Measurements from ENCODE around the gene PPIH. TPM values are rescaled to one million over a fixed set of nuclear protein-coding genes. Genes with fewer than 3 reads are reported as not detected.

The PPIH gene
- total and polyA plus RNA-seq, 4 donors = 7.9 to 16.3 (median 13.0) TPM

GRCh38 chr1:42720868-42721267 lies 62.6 kb downstream of the PPIH start:
- WGBS = 62% methylated on average over 1 of the region's 1 CpG
- Histone ChIP-seq H3K36me3 (ENCODE audit: control insufficient read depth in 4 of 4, insufficient read depth in 3 of 4, low read depth in 1 of 4, low read length in 3 of 4) (peaks cover 0 to 3% (median under 1%) of the 10 kb centered on the region in 4 donors), H3K27ac (ENCODE audit: low read depth in 1 of 2, low read length in 2 of 2) (no peak overlapping the region), H3K4me1 (ENCODE audit: control insufficient read depth in 4 of 4, insufficient read depth in 4 of 4, low read length in 3 of 4) (peaks cover 0 to 4% (median 0%) of the 10 kb centered on the region in 4 donors), H3K9ac (ENCODE audit: low read depth in 1 of 2, low read length in 2 of 2) (no peak overlapping the region), H3K9me3 (ENCODE audit: control insufficient read depth in 4 of 4, low read length in 3 of 4) (no peaks in the 10 kb centered on the region), H3K4me3 (ENCODE audit: low read depth in 1 of 3, low read length in 3 of 3) (no peak overlapping the region), H3K27me3 (ENCODE audit: control insufficient read depth in 4 of 4, insufficient read depth in 4 of 4, low read length in 3 of 4) (no peaks in the 10 kb centered on the region)
- no peak for DNase-seq (ENCODE audit: low spot score)
- no peak for TF ChIP-seq RXRA (IDR thresholded peaks at IDR 0.05)
- TF ChIP-seq JUND (IDR thresholded peaks at IDR 0.05) = no peak
- no peak for TF ChIP-seq FOXA1 (IDR thresholded peaks at IDR 0.05)
- no peak for TF ChIP-seq HNF4A (conservative IDR thresholded peaks at IDR 0.05)
- no peak for TF ChIP-seq EGR1 (IDR thresholded peaks at IDR 0.05; ENCODE audit: low read depth in 2 of 2)
- no peak for TF ChIP-seq SP1 (IDR thresholded peaks at IDR 0.05)
- no peak for TF ChIP-seq NR2F2 (IDR thresholded peaks at IDR 0.05)
- TF ChIP-seq, protein P1, sequence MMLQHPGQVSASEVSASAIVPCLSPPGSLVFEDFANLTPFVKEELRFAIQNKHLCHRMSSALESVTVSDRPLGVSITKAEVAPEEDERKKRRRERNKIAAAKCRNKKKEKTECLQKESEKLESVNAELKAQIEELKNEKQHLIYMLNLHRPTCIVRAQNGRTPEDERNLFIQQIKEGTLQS (IDR thresholded peaks at IDR 0.05) = no peak
- TF ChIP-seq, protein P2, sequence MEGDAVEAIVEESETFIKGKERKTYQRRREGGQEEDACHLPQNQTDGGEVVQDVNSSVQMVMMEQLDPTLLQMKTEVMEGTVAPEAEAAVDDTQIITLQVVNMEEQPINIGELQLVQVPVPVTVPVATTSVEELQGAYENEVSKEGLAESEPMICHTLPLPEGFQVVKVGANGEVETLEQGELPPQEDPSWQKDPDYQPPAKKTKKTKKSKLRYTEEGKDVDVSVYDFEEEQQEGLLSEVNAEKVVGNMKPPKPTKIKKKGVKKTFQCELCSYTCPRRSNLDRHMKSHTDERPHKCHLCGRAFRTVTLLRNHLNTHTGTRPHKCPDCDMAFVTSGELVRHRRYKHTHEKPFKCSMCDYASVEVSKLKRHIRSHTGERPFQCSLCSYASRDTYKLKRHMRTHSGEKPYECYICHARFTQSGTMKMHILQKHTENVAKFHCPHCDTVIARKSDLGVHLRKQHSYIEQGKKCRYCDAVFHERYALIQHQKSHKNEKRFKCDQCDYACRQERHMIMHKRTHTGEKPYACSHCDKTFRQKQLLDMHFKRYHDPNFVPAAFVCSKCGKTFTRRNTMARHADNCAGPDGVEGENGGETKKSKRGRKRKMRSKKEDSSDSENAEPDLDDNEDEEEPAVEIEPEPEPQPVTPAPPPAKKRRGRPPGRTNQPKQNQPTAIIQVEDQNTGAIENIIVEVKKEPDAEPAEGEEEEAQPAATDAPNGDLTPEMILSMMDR (IDR thresholded peaks at IDR 0.05; ENCODE audit: low read depth, low read length, missing input control) = no peak
- no peak for TF ChIP-seq RAD21 (IDR thresholded peaks at IDR 0.05)
- TF ChIP-seq FOXA2 (IDR thresholded peaks at IDR 0.05) = no peak
- no peak for TF ChIP-seq HNF4G (IDR thresholded peaks at IDR 0.05)
- TF ChIP-seq, protein P3, sequence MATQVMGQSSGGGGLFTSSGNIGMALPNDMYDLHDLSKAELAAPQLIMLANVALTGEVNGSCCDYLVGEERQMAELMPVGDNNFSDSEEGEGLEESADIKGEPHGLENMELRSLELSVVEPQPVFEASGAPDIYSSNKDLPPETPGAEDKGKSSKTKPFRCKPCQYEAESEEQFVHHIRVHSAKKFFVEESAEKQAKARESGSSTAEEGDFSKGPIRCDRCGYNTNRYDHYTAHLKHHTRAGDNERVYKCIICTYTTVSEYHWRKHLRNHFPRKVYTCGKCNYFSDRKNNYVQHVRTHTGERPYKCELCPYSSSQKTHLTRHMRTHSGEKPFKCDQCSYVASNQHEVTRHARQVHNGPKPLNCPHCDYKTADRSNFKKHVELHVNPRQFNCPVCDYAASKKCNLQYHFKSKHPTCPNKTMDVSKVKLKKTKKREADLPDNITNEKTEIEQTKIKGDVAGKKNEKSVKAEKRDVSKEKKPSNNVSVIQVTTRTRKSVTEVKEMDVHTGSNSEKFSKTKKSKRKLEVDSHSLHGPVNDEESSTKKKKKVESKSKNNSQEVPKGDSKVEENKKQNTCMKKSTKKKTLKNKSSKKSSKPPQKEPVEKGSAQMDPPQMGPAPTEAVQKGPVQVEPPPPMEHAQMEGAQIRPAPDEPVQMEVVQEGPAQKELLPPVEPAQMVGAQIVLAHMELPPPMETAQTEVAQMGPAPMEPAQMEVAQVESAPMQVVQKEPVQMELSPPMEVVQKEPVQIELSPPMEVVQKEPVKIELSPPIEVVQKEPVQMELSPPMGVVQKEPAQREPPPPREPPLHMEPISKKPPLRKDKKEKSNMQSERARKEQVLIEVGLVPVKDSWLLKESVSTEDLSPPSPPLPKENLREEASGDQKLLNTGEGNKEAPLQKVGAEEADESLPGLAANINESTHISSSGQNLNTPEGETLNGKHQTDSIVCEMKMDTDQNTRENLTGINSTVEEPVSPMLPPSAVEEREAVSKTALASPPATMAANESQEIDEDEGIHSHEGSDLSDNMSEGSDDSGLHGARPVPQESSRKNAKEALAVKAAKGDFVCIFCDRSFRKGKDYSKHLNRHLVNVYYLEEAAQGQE (IDR thresholded peaks at IDR 0.05) = no peak
- no peak for TF ChIP-seq GABPA (IDR thresholded peaks at IDR 0.05 in 1 of 2, conservative IDR thresholded peaks at IDR 0.05 in 1 of 2)
- no peak for TF ChIP-seq ZBTB33 (IDR thresholded peaks at IDR 0.05)
- no peak for TF ChIP-seq YY1 (IDR thresholded peaks at IDR 0.05)

DNA sequence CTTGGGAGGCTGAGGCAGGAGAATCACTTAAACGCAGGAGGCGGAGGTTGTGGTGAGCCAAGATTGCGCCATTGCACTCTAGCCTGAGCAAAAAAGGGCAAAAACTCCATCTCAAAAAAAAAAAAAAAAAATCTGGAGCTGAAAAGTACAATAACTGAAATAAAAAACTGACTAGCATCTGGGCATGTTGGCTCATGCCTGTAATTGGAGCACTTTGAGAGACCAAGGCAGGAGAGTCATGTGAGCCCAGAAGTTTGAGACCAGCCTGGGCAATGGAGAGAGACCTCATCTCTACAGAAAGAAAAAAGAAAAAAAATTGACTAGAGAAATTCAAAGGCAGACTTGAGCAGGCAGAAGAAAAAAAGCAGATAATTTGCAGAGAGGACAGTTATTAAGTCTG lies 63.7 kb downstream of the PPIH start:
- Histone ChIP-seq H3K9ac (ENCODE audit: low read depth in 1 of 2, low read length in 2 of 2) (no peak overlapping the region), H3K4me3 (ENCODE audit: low read depth in 1 of 3, low read length in 3 of 3) (no peak overlapping the region), H3K27me3 (ENCODE audit: control insufficient read depth in 4 of 4, insufficient read depth in 4 of 4, low read length in 3 of 4) (no peaks in the 10 kb centered on the region), H3K9me3 (ENCODE audit: control insufficient read depth in 4 of 4, low read length in 3 of 4) (no peaks in the 10 kb centered on the region), H3K4me1 (ENCODE audit: control insufficient read depth in 4 of 4, insufficient read depth in 4 of 4, low read length in 3 of 4) (peaks cover 0 to 4% (median 0%) of the 10 kb centered on the region in 4 donors), H3K36me3 (ENCODE audit: control insufficient read depth in 4 of 4, insufficient read depth in 3 of 4, low read depth in 1 of 4, low read length in 3 of 4) (peaks cover 0 to 3% (median under 1%) of the 10 kb centered on the region in 4 donors), H3K27ac (ENCODE audit: low read depth in 1 of 2, low read length in 2 of 2) (no peak overlapping the region)
- no peak for DNase-seq (ENCODE audit: low spot score)
- WGBS = 95% methylated on average over 3 of the region's 3 CpGs
- no peak for TF ChIP-seq HNF4G (IDR thresholded peaks at IDR 0.05)
- TF ChIP-seq FOXA1 (IDR thresholded peaks at IDR 0.05) = no peak
- TF ChIP-seq RXRA (IDR thresholded peaks at IDR 0.05) = no peak
- no peak for TF ChIP-seq RAD21 (IDR thresholded peaks at IDR 0.05)
- TF ChIP-seq MAX (IDR thresholded peaks at IDR 0.05) = no peak
- no peak for TF ChIP-seq HNF4A (conservative IDR thresholded peaks at IDR 0.05)
- TF ChIP-seq YY1 (IDR thresholded peaks at IDR 0.05) = no peak
- no peak for TF ChIP-seq ZBTB33 (IDR thresholded peaks at IDR 0.05)
- no peak for TF ChIP-seq NR2F2 (IDR thresholded peaks at IDR 0.05)
- TF ChIP-seq JUND (IDR thresholded peaks at IDR 0.05) = no peak
- TF ChIP-seq SP1 (IDR thresholded peaks at IDR 0.05) = no peak
- no peak for TF ChIP-seq TAF1 (conservative IDR thresholded peaks at IDR 0.05)
- TF ChIP-seq, protein P3 (IDR thresholded peaks at IDR 0.05) = no peak
- no peak for TF ChIP-seq GABPA (IDR thresholded peaks at IDR 0.05 in 1 of 2, conservative IDR thresholded peaks at IDR 0.05 in 1 of 2)
- TF ChIP-seq FOXA2 (IDR thresholded peaks at IDR 0.05) = no peak

Measured in liver (tissue), 9 donors.